ENCODE measurements around the gene LONRF3. TPM values are rescaled to one million over a fixed set of nuclear protein-coding genes. Genes with fewer than 3 reads are reported as not detected.
A peak's percentile ranks its signal among the peaks of the same experiment; 100 is the strongest.

The LONRF3 gene
- total RNA-seq (10 to 100 TPM in 1 of 2 donors, 1 to 10 TPM in 1; 6.7 to 26.7 TPM), polyA plus RNA-seq (1 to 10 TPM; 2.0 to 4.8 TPM)

- peak within 1 kb of the TSS; percentile 44 to 90 (median 62) for H3K4me3 ChIP-seq (ENCODE audit: low read depth in 1 of 3, low read length in 3 of 3)
- peak within 1 kb of the TSS; percentile 93 to 98 for H3K27ac ChIP-seq (ENCODE audit: low read depth in 1 of 2, low read length in 2 of 2)
- peaks cover 0 to 3% (median 0%) of the 10 kb centered on the region in 4 donors for H3K27me3 ChIP-seq (ENCODE audit: control insufficient read depth in 4 of 4, insufficient read depth in 4 of 4, low read length in 3 of 4)
- peaks cover 2 to 25% (median 11%) of the 10 kb centered on the region in 4 donors for H3K4me1 ChIP-seq (ENCODE audit: control insufficient read depth in 4 of 4, insufficient read depth in 4 of 4, low read length in 3 of 4)
- peak; percentile 86 for TF ChIP-seq TAF1 (conservative IDR thresholded peaks at IDR 0.05)
- TF ChIP-seq, protein P1, sequence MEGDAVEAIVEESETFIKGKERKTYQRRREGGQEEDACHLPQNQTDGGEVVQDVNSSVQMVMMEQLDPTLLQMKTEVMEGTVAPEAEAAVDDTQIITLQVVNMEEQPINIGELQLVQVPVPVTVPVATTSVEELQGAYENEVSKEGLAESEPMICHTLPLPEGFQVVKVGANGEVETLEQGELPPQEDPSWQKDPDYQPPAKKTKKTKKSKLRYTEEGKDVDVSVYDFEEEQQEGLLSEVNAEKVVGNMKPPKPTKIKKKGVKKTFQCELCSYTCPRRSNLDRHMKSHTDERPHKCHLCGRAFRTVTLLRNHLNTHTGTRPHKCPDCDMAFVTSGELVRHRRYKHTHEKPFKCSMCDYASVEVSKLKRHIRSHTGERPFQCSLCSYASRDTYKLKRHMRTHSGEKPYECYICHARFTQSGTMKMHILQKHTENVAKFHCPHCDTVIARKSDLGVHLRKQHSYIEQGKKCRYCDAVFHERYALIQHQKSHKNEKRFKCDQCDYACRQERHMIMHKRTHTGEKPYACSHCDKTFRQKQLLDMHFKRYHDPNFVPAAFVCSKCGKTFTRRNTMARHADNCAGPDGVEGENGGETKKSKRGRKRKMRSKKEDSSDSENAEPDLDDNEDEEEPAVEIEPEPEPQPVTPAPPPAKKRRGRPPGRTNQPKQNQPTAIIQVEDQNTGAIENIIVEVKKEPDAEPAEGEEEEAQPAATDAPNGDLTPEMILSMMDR (IDR thresholded peaks at IDR 0.05; ENCODE audit: low read depth, low read length, missing input control) = no peak
- no peak for TF ChIP-seq EGR1 (IDR thresholded peaks at IDR 0.05; ENCODE audit: low read depth in 2 of 2)
- TF ChIP-seq JUND (IDR thresholded peaks at IDR 0.05) = no peak
- TF ChIP-seq HNF4G (IDR thresholded peaks at IDR 0.05) = no peak
- TF ChIP-seq, protein P2, sequence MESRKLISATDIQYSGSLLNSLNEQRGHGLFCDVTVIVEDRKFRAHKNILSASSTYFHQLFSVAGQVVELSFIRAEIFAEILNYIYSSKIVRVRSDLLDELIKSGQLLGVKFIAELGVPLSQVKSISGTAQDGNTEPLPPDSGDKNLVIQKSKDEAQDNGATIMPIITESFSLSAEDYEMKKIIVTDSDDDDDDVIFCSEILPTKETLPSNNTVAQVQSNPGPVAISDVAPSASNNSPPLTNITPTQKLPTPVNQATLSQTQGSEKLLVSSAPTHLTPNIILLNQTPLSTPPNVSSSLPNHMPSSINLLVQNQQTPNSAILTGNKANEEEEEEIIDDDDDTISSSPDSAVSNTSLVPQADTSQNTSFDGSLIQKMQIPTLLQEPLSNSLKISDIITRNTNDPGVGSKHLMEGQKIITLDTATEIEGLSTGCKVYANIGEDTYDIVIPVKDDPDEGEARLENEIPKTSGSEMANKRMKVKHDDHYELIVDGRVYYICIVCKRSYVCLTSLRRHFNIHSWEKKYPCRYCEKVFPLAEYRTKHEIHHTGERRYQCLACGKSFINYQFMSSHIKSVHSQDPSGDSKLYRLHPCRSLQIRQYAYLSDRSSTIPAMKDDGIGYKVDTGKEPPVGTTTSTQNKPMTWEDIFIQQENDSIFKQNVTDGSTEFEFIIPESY (IDR thresholded peaks at IDR 0.05) = no peak
- TF ChIP-seq SP1 (IDR thresholded peaks at IDR 0.05) = no peak
- TF ChIP-seq NR2F2 (IDR thresholded peaks at IDR 0.05) = no peak
- peak; percentile 81 for TF ChIP-seq REST (IDR thresholded peaks at IDR 0.05)
- peak in 1 of 2 donors; percentile 23 for TF ChIP-seq RXRA (IDR thresholded peaks at IDR 0.05)
- TF ChIP-seq, protein P3, sequence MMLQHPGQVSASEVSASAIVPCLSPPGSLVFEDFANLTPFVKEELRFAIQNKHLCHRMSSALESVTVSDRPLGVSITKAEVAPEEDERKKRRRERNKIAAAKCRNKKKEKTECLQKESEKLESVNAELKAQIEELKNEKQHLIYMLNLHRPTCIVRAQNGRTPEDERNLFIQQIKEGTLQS (IDR thresholded peaks at IDR 0.05) = no peak
- peak; percentile 19 for TF ChIP-seq FOXA2 (IDR thresholded peaks at IDR 0.05)
- TF ChIP-seq YY1 (IDR thresholded peaks at IDR 0.05) = peak; percentile 60
- TF ChIP-seq, protein P4, sequence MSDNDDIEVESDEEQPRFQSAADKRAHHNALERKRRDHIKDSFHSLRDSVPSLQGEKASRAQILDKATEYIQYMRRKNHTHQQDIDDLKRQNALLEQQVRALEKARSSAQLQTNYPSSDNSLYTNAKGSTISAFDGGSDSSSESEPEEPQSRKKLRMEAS (IDR thresholded peaks at IDR 0.05) = no peak
- TF ChIP-seq FOXA1 (IDR thresholded peaks at IDR 0.05) = no peak
- no peak for TF ChIP-seq HNF4A (conservative IDR thresholded peaks at IDR 0.05)
- TF ChIP-seq GABPA (IDR thresholded peaks at IDR 0.05 in 1 of 2, conservative IDR thresholded peaks at IDR 0.05 in 1 of 2) = no peak
- TF ChIP-seq RAD21 (IDR thresholded peaks at IDR 0.05) = no peak
- DNase-seq (ENCODE audit: low spot score) = peak; percentile 50
- no peaks in the 10 kb centered on the region for H3K9me3 ChIP-seq (ENCODE audit: control insufficient read depth in 4 of 4, low read length in 3 of 4)
- 1% methylated on average over 45 of the region's 45 CpGs for WGBS
- H3K9ac ChIP-seq (ENCODE audit: low read depth in 1 of 2, low read length in 2 of 2) = peak within 1 kb of the TSS; percentile 72 to 93
- peaks cover 0 to 4% (median under 1%) of the 10 kb centered on the region in 4 donors for H3K36me3 ChIP-seq (ENCODE audit: control insufficient read depth in 4 of 4, insufficient read depth in 3 of 4, low read depth in 1 of 4, low read length in 3 of 4)
Measured at GRCh38 chrX:118974088-118974907, at the start of gene LONRF3. TSS of gene LONRF3 (plus strand) at chrX:118974618. CDS start at chrX:118974781, 163 bp downstream.

Data from liver (tissue), 9 donors.